ENCODE data around the gene ETFDH.

DNA sequence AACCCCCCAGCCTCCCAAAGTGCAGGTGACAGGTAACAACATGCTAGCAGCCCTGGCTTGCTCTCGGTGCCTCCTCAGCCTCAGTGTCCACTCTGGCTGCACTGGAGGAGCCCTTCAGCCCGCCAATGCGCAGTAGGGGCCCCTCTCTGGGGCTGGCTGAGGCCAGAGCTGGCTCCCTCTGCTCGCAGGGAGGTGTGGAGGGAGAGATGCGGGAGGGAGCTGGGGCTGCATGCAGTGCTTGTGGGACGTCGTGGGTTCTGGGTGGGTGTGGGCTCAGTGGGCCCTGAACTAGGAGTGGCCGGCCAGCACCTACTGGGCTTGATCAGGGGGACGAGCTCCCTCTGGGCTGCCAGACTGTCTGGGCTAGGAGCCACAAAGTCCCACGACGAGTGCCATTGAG, 14.8 kb upstream of the ETFDH start:
- TF ChIP-seq, protein P1, sequence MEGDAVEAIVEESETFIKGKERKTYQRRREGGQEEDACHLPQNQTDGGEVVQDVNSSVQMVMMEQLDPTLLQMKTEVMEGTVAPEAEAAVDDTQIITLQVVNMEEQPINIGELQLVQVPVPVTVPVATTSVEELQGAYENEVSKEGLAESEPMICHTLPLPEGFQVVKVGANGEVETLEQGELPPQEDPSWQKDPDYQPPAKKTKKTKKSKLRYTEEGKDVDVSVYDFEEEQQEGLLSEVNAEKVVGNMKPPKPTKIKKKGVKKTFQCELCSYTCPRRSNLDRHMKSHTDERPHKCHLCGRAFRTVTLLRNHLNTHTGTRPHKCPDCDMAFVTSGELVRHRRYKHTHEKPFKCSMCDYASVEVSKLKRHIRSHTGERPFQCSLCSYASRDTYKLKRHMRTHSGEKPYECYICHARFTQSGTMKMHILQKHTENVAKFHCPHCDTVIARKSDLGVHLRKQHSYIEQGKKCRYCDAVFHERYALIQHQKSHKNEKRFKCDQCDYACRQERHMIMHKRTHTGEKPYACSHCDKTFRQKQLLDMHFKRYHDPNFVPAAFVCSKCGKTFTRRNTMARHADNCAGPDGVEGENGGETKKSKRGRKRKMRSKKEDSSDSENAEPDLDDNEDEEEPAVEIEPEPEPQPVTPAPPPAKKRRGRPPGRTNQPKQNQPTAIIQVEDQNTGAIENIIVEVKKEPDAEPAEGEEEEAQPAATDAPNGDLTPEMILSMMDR (conservative IDR thresholded peaks at IDR 0.05 in 1 of 2, IDR thresholded peaks at IDR 0.05 in 1 of 2; ENCODE audit: low read depth in 1 of 2, low read length in 2 of 2): no peak
- TF ChIP-seq EZH2 (IDR thresholded peaks at IDR 0.05; ENCODE audit: low read length, missing control alignments): no peak

Measured in fibroblast of lung (primary cell).